Fibroblast of the conjunctiva (primary cell): ENCODE results near the gene TFAP2E.
A peak's percentile ranks its signal among the peaks of the same experiment; 100 is the strongest.

Source experiments
- DNase-seq: peaks from one replicate; pipeline ENCODE4 v3.0.0-alpha.2; 2010; ENCODE audit warnings: low read depth

TFAP2E gene

DNA sequence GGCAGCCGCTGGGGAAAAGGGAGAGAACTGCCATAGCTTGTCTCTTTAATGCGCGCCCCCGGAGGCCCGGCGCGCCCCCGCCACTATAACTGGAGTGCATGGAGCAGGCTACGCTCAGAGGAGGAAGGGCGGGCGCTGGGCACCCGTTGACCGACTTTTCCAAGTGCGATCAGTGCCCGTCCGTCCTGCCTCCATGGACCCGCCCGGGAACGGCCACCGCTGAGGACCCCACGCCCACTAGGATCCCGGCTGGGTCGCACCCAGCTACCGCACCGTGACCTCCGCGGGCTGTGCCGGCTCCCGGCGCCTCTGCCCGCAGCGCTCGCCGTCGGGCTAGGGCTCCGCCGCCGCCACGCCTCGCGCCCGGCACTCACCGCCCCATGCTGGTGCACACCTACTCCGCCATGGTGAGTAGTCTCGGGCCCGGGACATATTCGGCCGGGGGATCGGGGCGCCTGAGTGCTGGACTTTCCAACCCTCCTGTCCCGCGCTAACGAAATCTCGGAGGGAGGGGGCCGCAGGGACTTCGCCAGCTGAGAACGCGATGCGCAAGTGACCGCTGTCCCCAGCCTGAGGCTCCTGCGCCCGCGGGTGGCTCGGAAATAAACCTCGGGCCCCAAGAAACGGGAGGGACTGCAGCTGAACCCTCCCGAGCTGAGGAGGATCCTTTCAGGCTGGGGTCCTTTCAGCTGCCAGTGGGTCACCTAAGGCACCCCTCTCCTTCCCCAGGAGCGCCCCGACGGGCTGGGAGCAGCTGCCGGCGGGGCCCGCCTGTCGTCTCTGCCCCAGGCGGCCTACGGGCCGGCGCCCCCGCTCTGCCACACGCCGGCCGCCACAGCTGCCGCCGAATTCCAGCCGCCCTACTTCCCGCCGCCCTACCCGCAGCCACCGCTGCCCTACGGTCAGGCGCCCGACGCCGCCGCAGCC, at the start of gene TFAP2E:
TFAP2E (plus strand) TSS at position 117 of the 927 bp plus-strand sequence; CDS start at position 381, 264 bp downstream.
- DNase-seq = no peak

DNA sequence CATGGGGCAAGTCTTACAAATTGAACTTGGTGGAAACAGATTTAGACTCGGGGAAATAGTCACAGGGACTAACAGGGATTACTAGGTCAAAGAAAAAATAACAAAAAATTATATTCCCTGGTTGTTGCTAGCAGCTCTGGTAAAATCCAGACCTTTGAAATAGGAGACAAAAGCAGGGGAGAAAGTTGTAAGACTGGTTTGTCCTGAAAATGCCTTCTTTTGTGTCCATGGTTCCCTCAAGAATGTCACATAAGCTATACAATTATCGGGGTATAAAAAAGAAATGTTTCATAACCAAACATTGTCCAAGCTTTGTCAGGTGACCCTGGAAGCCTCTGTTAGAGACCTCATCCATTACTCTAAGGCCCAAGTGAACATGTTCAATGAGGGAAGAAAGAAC, 49.0 kb upstream of the TFAP2E start:
- DNase-seq = no peak

DNA sequence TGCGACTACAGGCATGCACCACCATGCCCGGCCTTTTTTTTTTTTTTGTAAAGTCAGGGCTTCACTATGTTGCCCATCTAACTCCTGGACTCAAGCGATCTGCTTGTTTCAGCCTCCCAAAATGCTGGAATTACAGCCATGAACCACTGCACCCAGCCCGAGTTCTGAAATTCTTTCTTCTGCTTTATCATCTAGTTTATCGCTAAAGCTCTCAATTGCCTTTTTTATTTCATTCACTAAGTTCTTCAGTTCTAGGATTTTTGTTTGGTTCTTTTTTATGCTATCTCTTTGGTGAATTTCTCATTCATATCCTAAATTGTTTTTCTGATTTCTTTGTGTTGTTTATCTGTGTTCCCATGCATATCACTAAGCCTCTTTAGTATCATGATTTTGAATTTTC, 42.9 kb upstream of the TFAP2E start:
- no peak for DNase-seq

DNA sequence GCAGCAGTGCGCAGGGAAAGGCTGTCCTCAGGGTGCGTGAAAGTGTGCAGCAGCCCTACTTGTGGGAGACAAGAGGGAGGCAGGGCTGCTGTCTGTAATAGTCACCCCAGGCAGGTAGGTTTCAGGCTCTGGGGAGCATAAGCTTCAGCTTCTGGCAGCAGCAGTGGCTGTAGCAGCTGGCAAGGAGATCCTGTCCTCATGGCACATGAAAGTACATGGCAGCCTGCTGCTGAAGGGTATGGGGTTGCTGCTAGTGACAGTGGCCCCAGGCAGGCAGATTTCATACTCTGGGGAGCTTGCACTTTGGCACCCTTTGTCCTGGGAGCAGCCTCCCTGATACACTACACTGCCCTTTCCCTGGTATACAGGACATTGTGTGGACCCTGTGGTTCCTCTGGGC, 42.2 kb upstream of the TFAP2E start:
- DNase-seq = no peak

DNA sequence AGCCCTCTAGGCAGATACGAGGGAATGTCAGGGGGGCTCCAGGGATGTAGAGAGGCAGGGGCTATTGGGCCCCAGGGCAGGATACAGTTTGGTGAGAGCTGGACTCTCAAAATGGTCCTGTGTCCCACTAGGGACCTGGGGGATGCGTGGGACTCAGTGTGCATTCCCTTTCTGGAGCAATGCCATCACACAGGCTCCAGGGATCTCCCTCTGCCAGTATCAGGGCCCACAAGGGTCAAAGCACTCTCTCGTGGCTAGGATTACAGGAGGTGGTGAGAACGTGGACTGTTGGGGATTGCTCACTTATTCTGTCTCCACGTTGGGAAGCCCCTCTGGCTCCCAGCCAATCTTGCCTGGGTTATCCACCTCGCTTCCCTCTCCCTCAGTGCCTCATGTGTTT, 41.7 kb upstream of the TFAP2E start:
- DNase-seq = no peak

DNA sequence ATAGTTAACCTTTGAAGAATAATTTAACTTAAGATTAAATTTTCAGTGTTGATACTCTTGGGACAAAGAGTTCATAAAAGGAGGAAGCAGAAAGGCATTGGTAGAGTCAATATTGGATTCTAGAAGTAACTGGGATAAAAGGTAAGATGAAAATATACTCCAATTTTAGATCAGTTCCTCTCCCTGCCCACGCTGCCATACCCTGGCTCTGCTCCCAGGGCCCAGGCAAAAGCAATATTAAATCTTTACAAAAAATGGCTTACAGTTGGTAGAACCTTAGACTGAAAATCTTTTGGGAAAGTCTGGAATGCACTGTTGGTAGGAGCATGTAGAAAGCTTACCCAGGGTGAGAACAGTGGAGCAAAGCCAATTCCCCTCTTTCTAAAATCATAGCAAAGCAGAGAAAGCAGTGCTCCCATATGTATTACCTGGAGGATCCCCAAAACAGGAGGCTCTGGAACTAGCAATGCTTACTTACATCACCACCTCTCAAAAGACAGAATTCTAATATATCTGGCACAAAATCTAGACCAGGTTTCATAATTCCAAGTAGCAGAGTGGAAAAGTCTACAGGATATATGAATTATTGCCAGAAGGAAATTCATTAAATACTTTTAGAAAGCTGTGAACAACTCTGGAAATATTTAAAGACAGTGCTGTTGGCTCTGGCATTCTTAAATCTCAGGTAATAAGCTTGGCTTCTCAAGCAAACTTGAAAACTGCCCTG, 40.5 kb upstream of the TFAP2E start:
- no peak for DNase-seq

DNA sequence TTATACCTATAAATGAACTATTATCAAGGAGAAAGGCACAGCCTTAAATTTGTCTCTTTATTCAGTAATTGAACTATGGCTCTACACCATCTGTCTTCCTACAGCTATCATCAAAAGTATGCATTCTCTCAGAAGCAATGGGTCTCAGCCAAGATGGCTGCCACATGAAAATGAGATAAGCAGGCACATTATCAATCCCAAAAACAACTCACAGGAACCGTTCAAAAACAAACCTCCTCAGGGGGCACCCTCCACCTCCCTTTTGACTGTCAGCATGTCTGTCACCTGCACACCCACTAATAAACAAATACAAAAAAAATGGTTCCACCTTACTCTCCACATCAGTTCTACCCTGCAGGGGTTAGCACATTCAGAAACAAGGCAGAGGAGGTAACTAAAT, 39.5 kb upstream of the TFAP2E start:
- DNase-seq = no peak

DNA sequence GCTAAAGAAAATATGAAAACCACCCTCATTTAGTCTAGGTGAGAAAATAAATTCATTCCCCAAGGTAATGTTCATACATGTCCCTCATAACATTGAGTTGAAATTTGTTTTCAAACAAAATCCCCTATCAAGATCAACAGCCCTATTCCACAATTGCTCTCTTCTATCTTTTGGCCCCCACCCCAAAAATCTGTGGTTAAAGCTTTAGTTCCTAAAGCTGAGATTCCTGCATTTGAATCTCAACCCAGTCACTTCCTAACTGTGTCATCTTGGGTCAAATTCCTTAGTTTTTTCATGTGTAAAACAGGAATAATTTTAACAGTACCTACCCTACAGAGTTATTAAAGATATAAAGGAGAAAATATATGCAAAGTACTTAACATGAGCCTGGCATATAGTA, 37.9 kb upstream of the TFAP2E start:
- no peak for DNase-seq

DNA sequence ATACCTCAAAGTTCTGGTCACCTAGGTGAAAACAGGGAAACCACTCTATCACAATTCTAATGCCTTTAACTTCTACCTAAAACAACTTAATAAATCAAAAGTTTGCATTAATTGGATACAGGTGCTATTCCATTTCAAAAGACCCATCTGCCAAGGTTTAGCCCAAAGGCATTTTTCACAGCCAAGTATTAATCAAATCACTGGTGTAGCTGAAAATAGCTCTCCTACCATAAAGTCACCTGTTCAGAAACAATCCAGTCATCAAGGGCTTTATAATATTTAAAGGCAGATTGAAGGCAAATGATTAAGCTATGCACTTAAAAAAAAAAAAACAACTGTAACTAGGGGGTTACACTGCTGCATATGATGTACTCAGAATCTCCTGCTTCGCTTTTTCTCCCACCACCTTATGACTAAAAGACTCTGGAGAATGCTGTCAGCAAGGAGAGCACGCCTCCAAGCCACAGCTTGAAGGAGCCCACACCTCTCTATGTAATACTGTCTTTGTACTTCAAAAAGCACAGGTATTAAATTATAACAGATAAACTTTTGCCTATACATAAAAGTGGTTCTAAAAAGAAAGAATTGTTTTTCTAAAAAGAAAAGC, 36.5 kb upstream of the TFAP2E start:
- DNase-seq = no peak

DNA sequence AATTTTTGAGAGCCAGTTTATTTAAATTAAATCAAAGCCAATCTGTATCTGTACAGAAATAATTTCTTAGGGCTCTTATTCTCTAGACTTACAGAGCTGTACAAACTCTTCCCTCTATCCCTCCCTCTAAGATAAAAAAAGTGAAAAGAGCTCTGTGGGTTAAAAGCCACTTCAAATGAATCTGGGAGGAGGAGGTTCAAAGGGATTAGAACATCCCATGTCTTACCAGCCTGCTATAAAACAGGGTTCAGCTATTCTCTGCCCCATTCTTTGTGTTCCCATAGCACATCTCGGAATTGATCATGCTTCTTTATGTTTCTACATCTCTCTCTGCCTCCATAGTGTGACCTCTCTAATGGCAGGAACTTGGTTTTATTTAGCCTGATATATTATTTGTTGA, 35.3 kb upstream of the TFAP2E start:
- no peak for DNase-seq

DNA sequence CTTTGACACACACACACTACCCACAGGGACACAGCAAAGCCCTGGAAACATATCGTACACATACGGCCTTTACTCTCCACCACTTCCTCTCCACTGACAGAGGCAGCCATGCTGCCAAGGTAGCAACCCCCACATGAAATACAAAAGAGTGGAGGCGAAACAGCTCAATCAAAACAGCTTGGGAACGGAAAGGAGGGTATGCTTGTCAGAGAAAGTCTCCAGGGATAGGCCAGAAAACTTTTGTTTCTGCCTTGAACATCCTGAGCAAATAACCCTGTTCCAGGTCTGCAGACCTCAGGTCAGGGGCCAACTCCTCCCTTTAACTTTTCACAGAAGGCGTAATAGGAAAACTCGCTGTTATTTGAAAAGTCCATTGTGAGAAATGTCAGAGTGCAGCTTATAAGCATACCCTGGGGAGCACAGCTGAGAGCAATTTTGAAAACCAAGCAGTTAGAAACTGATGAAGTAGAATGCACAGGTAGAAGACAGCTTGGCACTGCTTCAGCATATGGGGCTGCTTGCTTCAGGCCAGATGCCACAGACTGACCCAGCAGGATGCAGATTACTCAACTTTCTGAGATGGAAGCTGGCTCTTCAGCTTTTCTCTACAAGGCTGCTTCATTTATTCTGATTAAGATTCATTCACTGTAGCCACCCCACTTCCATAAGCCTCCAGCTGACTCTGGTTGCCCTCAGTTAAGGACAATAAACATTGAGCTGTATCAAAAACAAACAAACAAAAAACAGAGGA, 33.9 kb upstream of the TFAP2E start:
- DNase-seq = no peak

DNA sequence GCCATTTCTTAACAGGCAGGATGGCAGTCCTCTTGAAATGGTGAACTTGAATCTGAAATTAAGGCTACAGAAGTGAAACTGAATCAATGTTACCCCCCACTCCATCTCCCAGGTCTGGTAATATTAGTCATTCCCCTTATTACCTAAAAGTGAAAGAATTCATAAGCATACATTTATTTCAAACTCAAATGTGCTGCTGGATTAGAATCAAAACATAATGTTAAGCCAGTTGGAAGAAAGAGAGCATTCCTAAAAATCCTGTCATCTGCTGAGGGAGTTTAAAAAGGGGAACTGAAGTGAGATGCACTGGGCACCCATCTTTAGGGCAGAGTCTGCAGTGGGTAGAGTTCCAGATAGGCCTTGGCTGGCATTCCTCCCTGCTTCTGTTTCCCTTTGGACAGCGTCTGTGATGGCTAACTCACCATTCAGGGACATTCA, 33.3 kb upstream of the TFAP2E start:
- peak; percentile 34 for DNase-seq

DNA sequence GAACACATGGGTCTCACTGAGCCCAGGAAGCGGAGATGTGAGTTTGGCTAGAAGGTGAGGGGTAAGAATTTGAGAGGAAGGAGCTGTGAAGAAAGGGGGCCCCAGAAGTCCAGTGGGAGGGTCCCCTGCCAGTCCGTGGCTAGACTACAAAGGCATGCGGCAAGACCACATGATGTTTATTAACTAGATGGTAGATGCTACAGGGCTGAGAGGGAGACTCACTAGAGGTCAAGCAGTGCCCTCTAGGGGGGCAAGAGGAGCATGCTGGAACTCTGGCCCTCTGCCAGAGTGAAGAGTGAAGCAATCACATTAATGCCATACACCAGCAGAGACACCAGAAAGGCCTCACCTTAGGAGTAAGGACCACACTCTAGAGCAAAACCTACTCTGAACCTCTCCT, 28.1 kb upstream of the TFAP2E start:
- peak; percentile 39 for DNase-seq

DNA sequence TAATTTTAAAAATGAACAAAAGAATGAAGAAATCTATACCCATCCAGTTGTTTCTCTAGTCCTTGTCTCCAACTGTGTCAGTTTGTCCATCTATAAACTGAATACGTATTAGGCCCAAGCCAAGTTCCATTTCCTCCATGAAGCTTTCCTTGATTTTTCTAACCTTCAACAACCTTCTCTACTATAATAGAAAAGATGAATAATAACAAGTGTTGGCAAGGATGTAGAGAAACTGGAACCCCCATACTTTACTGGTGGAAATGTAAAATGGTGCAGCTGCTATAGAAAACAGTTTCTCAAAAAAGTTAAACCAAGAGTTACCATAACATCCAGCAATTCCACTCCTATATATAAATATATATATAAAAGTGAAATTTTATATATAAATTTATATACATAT, 26.5 kb upstream of the TFAP2E start:
- DNase-seq = no peak

DNA sequence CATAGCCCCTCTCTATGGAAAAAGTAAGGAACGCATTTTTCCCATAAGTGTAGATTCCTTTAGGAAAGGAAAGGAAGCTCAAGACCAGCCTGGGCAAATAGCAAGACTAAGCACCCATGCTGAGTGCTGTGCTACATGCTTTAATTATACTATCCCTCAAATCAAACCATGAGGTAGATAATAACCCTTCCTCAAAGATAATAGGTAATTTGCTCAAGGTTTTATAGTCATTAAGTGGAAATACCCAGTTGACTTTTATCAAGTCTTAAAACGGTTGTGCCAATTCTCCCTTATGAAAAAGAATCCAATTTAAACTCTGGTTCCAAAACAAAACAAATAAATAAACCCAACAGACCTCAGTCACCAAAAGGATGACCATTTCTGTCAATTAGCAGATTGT, 19.3 kb upstream of the TFAP2E start:
- no peak for DNase-seq

DNA sequence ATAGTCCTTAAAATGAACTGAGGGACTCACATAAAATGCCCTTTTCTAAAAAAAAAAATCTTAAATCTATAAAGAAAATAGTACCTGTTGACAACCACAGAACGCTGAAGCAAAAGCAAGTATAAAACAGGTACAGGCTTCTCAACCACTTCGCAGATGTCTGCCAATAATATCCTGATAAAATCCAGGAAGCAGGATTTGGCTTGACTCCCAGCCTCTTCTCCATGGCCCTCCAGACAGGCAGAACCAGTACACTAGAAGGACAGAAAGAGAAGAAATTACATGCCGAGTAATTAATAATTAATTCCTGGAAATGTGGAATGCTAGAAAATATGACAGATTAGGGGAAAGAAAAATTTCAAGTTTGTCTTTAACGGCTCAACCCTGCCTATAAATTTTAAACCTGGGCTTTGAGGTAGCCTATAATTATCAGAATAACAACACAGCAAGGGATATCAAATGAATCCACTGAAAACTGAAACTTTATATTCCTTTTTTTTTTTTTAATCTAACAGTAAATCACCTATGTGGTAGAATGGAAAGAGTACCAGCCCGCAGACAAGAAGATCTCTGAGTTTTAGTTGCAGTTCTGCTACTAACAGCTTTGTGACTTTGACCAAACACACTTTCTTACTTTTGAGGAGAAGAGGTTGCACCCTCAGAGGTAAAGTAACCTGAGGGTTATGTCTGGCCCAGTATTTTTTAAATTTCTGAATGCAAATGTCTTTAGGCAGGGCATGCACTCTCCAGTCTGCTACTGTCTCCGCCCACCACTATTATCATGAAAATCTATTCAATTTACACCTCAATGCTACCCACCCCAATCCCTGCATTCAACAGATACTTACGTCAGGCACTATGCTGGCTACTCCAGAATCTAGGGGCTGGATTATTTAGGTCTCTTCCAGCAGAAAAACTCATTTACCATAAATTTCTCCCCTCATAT, 18.6 kb upstream of the TFAP2E start:
- no peak for DNase-seq

DNA sequence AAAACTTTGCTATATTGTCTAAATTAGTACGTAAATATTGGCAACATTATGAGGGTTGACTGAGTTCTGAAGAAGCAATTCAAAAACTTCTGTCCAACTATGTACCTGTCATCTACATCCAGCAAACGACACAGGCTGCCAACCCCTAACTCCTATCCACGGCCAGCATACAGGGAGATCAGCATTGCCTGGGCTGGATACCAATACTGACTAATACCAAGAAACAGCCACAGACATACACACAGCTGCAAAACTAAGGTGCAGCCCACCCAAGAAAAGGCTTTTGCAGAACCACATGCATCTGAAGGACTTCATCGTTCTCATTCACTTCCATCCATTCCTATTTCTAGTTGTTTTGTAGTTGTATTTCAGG, 17.9 kb upstream of the TFAP2E start:
- no peak for DNase-seq

DNA sequence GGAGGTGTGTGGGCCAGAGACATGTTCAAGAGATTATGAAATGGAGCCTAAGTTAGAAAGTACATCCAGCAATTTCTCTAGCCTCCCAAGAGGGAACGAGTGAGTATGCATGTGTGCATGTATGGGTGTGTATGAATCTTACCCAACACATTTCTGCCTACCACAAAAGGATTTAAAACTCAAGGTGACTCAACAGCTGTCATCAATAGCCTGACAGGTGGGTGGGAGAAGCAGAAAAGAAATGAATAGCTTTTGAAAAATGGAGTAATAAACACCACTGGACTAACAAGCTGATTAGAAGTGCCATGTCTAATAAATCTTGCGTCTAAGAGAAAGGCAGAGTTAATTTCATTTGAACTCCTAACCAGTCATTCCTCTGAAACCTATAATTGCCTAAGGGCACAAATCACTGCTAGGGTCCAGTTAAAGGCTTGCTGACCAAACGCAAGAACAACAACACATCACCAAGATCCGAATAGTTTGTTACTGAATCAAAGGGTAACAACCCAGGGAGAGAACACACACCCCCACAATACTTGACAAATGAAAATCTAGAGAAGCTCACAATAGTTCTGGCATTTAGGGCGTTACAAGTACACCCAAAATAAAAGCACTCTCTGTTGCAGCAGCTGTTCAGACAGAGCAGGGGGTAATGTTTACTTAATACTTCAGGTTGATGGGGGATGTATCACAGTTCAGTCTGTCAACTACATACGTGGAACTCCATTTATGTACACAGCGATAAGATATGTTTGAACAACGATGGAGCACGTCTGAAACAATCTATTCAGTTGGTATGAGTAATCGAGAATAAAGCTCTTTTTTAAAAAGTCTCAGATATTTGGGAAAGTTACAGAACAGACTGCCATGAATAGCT, 17.3 kb upstream of the TFAP2E start:
- DNase-seq = no peak

DNA sequence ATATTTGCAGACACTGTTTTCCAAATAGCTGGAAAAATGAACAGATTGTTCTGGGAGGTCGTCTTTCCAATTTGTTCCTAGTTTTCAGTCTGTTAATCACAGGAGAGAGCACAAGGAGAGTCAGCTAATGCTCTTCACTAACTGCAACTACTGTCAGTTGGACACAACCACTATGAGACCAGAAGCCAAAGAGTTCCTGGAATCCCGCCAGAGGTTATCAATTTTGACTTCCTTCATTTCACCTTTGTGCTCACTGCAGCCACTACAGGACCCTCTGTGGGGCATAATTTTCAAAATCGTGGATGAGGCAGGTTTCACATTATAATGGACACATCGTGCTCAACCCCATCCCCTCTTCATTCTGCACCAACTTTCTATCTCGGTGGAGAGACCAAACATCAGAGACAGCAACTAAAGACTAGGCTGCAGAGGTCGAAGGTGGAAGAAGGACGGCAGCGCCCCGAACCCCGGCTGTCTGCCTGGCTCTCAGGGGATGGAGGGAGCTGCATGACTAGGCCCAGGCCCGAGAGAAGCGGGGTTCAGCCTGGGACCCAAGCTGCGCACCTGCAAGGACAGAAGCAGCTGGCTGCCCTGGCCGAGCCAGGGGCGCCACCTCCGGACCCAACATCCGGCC, 16.5 kb upstream of the TFAP2E start:
- no peak for DNase-seq
